Ureter (tissue), 1 donor: ENCODE results near the gene TGM3. TPM values are rescaled to one million over a fixed set of nuclear protein-coding genes. Genes with fewer than 3 reads are reported as not detected.

ENCODE experiments used
- DNase-seq: peaks from one replicate; pipeline ENCODE4 v3.0.0-alpha.2; 2020; ENCODE audit warnings: low spot score
- total RNA-seq: library from RNA; stranded (reverse); gene quantifications from one replicate; pipeline ENCODE4 v1.2.4, GENCODE V29; 2023
- donor health status: DM: yes; HTN: yes; CAD: no.

TGM3 gene
- total RNA-seq, 1 donor from 2014 or later: not detected

DNA sequence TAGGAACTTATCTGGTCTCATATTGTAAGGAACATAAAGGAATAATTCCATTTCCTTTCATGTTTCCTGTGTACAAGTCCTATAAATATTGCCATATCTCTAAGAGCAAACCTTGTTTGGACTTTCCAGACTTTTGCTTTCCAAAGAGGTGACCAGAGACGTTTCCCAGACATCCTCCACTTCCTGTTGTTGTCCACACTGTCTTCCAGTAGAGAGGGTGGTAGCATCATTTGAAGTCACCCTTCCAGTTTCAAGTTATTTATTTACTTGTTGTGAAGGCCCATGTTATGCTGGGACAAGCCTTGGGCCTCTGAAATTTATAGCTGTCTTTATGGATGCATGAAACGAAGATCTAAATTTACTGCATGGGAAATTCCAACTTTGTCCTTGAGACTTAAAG lies 10.6 kb upstream of the TGM3 start:
- no peak for DNase-seq

DNA sequence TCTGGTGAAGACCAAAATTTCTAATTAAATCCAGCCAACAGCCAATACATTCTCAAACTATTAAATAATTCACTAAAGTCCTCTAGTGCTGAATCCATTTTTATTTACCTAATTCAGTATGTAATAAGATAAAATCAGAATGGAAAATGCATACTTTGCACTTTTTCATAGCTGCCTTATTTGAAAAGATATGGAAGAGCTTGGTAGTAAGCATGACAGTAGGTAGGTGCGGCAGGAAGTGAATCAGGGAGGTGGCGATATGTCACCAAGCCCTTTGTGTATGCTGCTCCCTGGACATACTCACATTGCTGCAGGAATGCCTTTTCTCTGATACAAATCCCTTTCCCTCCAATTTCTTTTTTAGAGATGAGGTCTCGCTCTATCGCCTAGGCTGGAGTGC lies 10.2 kb upstream of the TGM3 start:
- DNase-seq: no peak

DNA sequence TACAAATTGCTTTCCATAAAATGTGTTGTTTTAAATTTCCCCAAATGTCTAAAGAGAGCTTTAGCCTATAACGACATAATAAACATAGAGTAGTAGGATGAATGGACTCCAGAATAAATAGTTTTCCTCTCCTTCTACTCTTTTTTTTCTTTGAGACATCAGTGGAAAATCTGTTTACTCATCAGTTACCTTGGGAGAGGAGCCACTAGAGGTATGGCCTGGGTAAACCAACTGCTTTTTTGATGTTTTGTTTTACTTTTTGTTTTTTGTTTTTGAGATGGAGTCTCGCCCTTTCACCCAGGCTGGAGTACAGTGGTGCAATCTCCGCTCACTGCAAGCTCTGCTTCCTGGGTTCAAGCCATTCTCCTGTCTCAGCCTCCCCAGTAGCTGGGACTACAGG lies 8.3 kb upstream of the TGM3 start:
- no peak for DNase-seq

DNA sequence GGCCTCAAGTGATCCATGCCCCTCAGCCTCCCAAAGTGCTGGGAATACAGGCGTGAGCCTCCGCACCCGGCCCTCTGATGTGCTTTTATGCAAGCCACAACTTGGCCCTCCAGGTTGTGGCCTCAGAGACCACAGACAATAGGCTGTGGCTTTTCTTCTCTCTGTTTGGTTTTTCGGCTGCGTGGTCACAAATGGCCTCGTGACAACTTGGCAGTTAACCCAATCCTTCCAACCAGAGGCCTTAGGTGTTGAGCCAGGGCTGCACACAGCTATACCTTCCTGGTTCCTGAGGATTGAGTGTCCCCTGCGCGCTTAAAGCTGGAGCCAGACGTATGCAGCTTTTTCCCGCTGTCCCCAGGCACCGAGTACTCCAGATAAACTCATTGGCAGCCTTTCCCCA lies 6.3 kb upstream of the TGM3 start:
- DNase-seq: no peak

DNA sequence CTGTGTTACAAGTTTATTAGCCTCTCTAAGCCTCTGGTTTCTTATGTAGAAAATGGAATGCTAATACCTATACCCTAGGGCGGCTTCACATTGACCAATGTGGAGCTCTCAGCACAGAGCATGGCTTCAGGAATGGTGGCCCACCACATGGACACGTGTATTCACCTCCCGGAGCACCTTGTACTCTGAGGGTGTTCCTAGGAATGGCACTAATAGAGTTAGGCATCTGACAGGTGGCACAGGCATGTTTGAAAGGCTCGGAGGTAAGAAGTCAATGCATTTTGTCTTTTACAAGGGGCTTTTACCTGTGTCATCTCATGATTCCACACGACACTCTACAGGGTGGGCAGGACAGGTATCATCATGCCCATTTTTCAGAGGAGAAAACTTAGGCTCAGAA lies 5.3 kb upstream of the TGM3 start:
- DNase-seq: no peak

DNA sequence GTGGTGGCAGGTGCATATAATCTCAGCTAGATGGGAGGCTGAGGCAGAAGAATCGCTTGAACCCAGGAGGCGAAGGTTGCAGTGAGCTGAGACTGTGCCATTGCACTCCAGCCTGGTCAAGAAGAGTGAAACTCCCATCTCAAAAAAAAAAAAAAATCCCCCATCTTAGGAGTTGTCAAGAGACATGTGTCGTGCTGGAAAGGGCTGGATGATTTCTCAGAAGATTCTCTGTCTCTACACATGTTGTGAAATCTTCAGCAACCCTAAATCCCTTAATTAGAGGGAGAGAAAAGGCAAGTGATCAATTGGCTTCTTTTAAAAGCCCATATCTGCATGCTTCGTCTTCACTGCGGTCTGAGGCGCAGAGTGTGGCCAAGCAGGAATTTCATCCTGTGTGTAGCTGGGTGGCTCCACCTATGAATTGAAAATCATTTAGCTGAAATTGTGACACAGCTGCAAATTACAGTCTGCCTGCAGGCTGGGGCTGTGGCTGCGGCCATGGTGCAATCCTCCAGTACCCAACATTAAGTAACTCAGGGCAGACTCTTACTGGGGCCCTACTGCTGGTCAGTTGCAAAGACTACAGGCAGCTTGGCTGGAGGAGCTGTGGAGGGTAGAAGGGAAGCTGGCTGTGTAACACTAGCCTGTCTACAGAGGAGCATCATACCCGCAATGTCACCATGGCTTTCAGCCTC lies 3.2 kb upstream of the TGM3 start:
- DNase-seq: no peak

DNA sequence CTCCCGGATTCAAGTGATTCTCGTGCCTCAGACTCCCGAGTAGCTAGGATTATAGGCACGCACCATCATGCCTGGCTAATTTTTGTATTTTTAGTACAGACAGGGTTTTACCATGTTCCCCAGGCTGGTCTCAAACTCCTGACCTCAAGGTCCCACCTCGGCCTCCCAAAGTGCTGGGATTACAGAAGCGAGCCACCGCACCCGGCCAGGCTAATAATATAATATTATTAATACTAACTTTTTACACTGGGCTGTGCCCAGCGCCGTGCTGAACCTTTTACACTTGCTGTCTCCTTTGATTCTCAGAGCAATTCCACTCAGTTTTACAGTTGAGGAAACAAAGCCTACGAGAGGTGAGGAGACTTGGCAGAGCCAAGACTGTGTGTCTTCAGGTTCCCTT lies 2.3 kb upstream of the TGM3 start:
- DNase-seq: no peak

DNA sequence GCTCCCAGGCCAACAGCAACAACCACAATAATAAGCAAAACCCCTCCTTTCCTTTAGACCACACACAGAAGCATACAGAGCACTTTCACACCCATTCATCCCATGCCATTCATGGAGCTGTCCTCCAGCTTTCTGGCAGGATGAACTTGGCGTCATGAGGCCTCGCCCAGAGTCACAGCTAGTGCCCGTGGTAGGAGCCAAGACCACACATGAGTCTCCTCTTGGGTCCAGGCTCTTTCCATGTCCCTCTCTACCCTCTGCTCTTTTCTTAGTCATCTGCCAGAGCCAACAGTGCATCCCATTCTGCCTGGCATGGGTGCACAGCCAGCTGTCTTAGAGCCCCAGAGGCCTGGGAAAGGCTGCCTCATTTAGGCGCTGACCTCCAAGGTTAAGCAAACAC lies 1.8 kb upstream of the TGM3 start:
- no peak for DNase-seq

DNA sequence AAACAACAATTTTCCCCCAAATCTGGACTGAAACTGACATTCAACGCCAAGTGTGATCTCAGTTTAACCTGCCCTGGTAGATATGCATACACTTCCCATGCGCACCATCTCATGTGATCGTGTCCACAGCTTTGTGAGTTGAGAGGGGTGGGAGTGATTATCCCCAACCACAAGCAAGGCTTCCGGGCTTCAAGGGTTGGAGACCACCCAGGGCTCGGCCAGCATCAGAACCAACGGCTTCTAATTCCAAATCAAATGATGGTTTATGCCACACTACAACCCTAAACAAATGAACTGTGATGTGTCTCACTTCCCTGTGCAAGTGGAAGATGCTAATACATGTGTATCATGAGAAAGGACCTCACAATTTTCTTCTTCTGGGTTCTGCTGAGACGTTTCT lies 515 bp upstream of the TGM3 start:
- DNase-seq: no peak

DNA sequence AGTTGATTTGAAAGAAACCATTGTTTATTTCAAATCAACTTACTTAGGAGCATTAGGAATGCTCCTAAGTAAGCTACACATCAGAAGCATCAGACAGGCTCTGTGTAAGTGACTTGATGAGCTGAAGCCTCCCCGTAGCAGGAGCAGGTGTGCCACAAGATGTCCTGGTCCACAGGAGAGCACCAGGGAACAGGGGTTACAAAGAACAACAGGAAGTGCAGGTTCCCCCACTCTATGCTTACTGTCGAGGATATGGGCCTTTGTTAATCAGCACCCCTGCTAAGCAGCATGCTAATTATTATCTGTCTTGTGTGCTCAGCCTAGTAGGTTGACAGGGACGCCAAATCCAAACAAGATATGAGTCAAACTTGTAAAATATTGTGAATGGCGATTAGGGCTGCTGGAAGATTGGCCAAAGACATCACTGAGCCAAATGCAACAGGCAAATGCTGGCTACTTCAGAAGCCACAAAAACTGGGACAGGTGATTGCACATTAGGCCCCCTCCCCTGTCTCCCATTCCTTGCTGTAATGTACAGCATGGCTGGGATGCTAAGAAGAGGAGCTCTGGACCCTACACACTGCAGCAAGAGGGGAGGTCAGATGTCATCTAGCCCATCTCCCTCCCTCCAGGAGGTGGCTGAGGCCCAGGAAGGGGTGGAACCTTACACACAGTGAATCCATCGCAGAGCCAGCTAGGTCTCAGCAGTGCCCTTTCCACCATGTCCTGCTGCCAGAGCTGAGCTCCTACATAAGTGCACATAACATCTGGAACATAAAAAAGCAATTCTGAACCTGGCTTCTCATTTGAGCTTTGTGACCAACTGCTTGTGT lies 939 bp downstream of the TGM3 start:
- no peak for DNase-seq

DNA sequence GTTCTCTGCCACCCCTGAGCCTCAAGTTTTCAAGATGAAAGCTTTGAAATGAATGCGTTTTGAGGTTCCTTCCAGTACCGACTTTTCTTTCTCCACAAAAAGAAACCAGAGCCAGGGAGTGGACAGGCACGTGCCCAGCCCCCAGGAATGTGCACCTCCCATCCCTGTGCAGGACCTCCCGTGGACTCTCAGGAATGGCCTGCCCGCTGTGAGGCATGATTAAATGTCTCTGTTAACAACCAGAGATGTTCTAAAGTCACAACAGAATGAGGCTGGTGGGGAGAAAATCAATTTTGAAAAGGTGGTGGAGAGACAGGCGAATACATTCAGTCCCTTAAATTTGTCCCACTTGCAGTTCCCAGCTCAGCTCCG lies 1.5 kb downstream of the TGM3 start:
- DNase-seq: no peak

DNA sequence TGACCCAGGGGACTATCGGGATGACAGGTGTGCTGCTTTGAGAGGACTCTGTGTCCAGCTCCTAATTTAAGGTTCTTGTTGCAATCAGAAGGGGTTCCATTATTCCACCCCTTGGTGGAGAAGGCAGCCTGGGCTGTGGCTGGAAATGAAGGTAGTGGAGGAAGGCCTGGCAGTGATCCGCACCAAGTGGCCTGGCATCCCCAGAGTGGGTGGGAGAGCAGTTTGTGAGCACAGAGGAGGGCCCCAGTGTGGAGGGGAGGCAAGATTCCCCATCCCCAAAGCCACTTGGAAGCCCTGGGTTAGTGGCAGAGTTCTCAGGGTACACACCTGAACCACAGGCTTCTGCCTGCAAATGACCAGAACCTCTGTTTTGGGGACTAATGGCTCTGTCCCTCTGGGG lies 2.3 kb downstream of the TGM3 start:
- DNase-seq: no peak

DNA sequence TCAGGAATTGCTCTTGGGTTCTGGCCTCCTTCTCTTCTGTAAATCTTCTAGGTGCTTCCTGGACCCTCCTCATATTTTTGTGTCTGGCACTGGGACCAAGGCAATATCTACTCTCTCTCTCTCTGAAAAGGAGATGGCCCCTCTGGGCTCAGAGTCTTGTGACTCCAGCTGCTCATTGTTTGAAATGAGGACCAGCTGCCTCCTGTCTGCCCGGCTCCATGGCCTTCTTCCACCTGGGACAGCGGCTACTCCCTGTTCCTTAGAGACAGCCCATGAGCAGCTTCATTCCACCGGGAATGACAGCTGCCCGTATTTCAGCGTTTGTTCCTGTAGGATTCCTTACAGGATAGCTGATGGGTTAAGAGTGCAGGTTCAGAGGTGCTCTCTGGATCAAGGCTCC lies 2.9 kb downstream of the TGM3 start:
- DNase-seq: no peak

DNA sequence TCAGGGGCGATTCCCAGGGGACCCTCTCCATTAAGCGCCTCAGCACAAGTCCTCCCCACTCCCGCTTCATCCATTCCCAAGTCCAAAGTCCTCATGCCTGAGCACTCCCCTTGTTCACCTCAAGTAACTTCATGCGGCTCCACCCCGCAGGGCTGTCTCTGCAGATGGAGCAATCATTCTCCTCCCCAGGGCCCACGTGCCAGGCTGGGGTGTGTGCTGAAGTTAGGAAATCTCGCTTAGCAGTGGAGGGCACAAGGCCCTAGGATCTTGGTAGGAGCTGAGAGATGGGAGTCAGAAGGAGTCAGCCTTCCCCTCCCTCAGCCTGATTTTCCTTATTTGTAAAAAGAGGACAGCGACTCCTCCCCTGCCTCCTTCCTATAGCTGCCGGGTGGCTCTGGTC lies 3.5 kb downstream of the TGM3 start:
- DNase-seq: no peak

DNA sequence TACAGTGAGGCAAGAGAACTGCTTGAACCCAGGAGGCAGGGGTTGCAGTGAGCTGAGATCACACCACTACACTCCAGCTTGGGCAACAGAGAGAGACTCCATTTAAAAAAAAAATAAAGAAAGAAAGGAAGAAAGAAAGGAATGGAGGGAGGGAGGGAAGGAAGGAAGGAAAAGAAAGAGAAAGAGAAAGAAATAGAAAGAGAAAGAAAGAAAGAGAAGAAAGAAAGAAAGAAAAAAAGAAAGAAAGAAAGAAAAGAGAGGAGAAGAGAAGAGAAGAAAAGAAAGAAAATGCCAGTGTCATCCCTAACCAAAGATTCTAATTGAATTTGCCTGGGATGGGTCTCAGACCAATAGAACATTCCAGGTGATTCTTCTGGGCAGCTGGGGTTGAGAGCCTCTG lies 4.2 kb downstream of the TGM3 start:
- DNase-seq: no peak

DNA sequence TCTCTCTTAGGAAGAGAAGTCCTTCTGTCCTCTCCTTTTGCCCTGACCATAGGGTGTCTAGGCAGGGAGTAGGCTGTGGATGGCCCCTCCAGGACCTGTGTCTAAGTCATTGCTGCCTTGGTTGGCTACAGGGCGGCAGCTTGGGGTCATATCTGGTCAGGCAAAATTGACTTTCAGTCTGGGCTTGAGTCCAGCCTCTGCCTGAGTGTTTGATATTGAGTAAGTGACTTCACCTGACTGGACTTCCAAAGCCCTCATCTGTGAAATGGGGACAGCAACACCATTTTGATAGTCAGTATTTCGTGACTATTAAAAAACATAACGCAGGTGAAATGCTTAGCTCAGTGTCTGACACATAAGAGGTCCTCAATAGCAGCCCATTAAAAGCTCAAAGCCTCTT lies 4.6 kb downstream of the TGM3 start:
- DNase-seq: no peak

DNA sequence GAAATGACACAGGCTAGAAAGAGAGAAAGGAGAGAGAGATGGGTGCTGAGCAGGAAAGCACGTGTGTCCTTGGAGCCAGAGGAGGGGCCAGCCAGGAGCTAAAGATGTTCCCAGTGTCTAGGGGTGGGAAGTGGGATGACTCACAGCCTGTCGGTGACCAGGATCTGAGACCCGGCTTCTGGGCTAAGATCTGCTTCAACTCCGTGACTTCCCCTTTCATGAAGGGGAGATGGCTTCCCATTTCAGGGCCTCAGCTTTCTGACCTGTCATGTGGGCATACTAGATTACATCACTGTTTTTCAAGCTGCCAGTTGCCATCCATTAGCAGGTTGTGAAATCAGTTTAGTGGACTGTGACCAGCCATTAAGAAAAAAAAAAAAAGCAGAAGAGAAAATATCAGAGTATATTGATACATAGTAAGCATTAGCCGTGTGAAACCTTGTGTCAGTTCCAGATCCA lies 5.4 kb downstream of the TGM3 start:
- DNase-seq: no peak

DNA sequence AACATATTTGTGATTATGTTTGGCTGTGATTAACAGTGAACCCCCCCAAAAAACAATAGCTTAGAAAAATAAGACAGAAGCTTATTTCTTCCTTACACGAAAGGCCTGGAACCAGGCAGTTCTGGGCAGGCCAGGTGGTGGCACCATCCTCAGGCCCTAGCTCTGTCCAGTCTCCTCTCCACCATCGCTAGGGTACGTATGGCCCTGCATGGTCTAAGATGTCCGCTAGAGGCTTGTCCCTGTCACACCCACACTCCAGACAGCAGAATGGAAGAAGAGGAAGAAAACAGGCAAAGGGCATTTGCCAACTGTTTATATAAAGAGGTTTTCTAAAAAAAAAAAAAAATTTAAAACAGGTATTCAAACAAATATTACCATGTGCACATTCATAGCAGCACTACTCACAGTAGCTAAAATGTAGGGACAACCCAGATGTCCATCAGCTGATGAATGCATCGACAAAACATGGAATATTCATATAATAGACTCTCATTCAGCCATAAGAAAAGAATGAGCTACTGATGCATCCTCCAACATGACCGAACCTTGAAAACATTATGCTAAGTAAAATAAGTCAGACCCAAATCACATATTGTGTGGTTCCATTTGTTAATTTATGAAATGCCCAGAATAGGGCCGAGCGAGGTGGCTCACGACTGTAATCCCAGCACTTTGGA lies 6.7 kb downstream of the TGM3 start:
- no peak for DNase-seq

DNA sequence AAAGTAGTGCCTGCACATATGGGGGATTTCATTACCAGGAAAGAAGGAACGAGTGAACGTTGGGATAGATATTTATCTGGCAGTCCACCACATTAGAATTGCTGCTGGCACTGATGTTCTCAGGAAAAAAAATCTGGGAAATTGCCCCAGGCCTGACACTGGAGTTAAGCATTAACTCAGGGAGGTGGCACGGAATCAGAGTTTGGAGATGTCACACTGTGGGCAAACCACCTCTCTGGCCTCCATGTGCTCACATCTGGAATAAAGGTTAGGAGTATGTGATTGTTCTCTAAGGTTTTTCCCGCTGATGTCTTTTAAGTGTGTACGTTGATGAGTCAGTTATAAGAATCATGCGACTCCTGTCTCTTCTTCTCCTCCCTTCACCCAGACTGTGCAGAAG lies 7.9 kb downstream of the TGM3 start:
- DNase-seq: no peak

DNA sequence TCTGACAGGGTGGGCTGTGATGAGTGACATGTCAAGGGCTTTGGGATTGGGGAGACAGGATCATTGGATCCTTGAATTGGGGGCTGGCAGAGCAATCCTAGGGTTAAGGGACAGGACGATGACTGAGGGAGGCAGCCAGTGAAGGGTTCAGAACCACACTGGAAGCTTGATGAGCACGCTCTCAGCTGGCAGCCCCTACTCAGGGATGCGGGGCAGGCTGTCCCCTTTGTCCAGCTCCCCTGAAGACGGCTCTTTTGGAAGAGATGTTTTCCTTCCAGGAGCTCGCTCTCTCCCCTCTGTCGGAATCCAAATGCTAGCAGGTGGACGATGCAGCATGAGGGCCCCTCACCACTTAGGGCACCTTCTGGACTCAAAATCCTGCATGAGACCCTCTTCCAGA lies 8.4 kb downstream of the TGM3 start:
- no peak for DNase-seq

DNA sequence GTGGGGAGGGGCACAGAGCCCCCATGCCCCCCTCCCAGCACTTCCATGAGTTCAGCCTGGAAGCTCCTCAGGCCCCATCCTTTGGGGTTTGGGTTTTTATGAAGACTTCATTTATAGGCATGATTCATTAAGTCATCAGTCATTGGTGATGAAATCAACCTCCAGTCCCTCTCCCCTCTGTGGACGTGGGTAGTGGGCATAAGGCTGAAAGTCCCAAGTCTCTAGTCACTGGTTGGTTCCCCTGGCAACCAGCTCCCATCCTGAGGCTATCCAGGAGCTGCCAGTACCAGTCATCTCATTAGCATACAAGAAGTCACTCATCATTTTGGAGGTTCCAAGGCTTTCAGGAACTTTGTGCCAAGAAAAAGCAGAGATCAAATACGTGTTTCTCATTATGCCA lies 9.2 kb downstream of the TGM3 start:
- DNase-seq: no peak

DNA sequence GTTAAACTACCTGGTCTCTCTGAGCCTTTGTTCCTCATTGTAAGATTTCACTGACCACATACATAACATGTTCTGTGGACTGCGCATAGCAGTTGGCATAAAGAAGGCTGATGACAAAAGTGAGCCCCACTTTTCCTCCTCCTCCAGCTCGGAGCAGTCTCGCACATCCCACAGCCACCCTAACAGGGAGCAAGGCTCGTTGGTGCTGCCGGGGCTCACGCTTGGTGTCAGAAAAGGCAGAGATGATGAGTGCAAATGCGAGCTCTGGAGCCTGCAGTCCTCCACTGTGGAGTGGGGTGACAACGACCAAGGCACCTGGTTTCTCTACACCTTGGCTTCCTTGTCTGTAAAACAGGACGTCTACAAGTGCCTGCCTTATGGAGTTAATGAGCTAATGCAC lies 9.7 kb downstream of the TGM3 start:
- no peak for DNase-seq

DNA sequence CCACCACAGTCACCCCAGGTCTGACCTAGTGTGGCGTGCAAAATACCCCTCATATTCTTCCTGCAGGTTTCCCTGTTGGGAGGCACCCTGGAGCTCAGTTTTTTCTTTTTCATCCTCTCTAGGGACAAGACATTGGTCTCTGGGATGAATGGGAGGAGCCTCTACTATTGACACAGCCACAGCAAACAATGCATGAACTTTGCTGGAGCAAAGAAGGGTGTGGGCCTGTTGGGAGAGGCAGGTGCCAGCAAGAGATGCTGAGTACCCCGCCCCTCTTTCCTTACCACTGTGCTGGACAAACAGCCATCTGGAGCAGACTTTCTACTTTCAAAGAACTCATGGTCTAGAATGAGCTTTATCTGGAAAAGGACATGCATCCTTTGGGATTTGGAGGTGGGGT lies 10.1 kb downstream of the TGM3 start:
- no peak for DNase-seq
